T-helper 22 cell (primary cell): ENCODE results near the gene TBXAS1.

Source experiments
- DNase-seq: peaks from one replicate; pipeline ENCODE4 v3.0.0-alpha.2; 2020; ENCODE audit warnings: low read depth

Gene TBXAS1

DNA sequence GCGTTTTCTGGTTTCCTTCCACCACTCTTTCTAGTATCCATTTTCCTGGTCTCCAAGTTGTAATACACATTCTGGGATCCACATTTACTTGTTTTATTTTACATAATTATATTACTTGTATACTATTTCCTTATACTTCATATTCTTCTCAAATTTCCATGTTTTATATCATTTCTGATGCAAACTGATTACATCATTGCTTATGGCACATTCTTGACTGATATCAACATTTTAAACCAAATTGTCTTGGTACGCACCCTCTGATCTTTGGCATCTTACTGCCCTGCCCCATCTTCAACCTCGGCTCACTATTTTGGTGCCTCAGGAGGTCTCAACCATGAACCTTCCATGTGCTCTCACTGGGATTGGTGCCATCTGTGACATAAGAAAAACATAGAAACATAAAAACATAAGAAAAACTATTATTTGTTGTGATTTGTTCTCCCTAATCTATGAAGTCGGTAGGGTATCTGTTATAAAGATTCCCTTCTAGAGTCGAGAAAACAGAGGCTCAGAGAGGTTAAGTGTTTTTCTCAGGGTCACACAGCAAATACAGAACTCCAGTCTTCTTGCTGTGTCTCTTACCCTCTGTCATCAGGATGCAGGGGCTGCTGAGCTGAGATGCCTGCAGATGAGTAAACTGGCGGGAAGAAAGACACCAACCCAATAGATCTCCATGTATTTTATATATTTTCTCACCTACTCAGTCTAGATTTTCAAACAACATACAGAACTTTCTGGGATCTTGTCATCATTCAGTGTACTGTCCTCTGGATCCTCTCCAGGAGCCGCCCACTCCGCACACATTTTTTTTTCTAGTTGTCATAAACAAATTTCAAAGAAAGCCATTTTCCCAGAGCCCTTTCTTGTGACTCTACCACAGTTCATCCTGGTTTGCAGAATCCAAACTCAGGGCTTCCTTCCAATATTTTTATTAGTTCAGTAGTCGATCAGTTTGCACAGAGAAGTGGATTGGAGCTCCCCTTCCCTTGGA is 154.2 kb downstream of the TBXAS1 start:
- DNase-seq, result no peak

DNA sequence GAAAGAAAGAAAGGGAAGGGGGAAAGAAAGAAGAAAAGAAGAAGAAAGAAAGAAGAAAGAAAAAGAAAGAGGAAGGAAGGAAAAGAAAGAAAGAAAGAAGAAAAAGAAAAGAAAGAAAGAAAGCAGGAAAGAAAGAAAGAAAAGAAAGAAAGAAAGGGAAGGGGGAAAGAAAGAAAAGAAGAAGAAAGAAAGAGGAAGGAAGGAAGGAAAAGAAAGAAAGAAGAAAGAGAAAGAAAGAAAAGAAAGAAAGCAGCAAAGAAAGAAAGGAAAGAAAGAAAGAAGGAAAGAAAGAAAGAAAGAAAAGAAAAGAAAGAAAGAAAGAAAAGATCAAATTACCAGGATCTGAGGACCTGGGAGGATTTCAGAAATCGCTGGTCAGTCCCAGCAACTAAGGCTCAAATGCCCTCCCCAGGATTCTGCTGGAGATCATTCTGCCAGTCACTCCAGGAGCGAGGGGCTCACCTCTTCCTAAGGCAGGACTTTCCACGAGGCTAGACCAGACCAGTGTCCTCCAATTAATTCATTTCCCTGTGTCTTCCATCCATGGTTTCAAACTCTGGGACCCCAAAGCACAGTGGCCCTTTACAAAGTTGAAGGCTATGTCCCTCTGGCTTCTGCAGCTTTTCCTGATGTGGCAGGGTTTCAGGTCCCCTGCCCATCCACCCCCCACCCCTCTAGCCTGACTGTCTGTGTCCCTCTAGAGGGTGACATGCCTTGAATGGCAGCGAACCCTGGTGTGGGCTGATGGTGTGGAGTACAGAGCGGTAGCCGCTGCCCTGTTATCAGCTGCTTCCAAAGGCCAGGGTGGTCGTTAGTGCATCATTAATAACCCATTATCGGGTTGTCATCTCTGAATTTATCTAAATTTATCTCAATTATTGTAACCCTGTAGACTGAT is 155.8 kb downstream of the TBXAS1 start:
- no peak for DNase-seq

DNA sequence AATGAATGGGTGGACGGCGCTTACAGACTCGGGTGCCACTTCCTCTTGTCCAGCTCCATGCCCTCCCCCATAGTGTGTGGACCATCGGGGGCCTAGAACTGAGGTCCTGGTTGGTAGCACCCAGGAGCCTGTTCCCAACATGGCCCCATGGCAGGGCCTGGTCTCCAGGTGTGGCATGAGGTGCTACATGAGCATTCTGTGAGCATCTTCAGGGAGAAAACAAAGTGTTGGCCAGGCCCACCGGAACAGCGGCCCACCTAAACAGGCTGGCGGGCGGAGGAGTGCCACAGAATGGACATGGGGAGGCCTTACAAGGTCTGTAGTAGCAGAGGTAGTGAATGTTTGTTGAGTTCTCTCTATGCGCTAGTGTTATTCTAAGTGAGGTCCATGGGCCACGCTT is 156.7 kb downstream of the TBXAS1 start:
- DNase-seq, result no peak

DNA sequence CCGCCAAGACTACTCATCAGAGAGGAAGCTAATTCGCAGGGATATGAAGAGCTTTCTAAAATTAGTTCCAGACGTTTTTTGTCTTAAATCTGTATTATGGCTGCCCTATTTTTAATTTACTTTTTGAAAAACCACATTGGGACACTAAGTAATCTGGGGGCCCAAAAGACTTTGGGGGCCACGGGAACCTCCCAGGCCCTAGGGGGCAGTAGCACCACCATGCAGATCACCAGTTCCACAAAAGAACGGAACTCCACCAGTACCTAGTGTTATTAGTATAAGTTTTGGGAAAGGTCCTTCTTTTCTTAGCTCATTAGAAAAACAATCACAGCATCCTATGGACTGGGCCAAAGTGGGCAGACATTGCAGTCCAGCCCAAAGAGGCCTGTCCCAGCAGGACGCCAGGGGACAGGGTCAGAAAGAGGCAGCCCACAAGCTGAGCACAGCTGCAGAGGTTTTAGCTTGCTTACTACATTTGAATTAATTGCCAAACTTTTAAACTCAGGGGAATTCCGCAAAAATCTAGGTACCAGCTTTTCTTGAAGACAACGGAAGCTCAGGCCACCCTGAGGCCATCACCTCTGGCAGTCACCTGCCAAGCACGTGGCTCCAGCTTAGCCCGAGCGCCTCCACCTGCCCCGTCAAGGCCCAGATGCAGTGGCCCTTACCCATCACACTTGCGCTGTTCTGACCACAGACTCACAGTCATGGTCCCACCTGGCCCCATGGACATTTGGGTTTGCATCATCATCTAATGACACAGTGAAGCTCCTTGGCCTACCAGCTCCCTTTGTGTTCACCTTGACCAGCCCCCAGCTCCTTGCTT is 158.8 kb downstream of the TBXAS1 start:
- DNase-seq, result no peak

DNA sequence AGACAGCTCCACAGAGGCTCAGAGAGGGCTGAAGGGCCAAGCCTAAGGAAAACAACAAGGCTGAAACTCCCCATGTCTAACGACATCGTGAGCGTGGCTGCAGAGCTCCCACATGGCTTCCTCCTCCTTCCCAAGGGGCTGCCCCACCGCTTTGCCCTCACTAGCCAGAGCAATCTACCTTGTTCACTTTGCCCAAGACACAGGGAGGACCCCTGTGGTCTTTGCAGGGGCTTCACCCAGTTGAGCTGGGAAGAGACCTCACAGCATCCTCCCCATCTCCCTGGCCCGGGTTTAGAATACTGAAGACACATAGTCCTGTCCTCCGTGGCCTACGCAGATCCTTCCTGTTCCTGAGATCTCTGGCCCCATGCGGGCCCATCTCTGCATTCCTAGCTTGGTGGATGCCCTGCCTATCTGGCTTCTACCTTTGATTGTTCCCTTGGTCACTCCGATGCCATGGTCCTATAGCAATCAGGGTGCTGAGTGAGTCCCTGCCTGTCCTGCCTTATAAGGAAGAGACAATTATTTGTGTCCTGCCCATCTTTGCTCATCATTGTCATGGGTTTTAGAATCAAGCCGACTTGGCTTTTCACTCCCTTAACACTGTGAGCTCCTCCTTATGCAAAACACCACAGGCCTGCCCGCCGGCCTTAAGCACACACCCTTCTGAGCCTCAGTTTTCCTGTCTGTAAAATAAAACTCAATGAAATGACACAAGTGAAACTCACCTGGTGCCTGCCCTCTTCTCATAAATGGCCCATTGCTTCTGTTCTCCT is 160.5 kb downstream of the TBXAS1 start:
- DNase-seq, result no peak

DNA sequence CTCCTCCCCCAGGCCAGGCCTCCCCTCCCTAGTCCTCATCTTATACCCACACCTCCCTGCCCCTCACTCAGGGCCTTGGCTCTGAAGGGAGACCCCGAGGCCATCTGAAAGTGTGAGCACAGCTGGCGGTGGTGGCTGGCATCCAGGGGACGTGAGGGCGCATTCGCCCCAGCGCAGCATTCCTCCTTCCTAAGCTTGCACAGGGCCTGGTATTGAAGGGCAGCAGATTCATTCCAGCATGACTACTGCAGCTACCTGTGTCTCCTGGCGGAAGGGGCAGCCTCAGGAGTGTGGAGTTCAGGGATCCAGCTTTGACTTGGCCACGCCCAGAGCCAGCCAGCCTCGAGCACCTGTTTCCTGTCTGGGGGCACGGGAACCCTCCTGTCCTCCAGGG is 161.1 kb downstream of the TBXAS1 start:
- no peak for DNase-seq

DNA sequence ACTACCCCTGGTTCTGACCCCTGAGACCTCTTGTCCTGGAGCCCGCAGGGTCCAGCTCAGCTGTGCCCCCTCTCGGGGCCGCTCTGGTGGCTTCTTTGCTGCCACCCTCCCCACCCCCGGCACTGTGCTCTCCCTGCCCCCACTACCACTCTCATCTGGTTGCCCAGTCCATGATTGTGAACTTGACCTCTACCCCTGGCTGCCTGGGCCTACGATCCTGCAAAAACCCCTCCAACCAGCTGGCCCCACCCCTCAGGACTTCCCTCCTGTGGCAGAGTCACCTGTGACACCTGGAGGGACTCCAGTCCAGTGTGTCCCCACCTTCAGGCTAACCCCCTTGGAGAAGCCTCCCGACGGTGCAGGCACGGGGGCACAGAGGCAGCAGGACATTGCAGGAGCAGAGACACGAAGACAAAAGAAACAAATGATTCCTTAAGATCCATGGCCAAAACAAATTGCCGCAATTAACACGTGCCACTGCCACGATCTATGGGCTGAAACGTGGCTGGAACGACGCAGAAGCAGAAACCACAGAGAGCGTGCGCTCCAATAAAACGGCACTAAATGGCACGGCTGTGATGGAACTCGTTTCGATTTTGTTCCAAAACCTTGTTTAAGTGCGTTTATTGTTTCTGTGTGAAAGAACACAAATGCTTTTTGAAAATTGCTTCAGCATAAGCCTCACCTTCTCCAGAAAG is 161.7 kb downstream of the TBXAS1 start:
- DNase-seq, result no peak

DNA sequence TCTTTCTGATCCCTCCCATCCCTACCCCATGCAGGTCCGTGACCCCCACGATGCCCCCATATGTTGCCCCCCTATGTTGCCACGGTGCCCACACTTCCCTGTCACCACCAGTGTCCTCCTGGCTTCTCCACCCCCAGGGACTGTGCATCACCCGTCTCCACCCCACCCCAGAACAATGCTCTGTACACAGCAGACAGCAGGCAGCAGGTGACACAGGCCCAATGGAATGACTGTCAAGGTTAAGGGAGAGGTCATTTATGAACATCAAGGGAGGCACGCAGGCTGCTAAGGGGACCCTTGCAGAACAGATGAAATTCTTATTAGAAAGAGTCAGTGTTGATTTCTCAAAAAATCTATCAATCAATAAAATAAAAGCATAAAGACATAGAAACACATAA is 162.2 kb downstream of the TBXAS1 start:
- DNase-seq, result no peak

DNA sequence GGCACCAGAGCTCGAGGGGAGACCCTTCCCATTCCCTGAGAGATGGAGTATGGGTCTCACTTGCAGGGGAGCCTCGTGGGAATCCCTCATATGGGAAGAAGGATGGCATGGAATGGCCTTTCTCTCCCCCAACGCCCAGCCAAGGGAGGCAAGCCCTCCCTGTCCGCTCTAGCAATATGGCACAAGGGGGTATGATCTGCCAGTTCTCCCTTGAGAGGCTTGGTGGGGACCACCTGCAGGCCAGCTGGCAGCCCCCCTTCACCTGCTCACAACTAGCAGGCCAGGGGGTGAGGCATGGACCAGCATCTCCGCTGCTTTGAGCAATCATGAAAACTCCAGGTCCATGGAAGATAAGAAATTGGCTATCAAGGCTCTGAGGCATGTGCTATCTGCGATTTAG is 162.8 kb downstream of the TBXAS1 start:
- no peak for DNase-seq

DNA sequence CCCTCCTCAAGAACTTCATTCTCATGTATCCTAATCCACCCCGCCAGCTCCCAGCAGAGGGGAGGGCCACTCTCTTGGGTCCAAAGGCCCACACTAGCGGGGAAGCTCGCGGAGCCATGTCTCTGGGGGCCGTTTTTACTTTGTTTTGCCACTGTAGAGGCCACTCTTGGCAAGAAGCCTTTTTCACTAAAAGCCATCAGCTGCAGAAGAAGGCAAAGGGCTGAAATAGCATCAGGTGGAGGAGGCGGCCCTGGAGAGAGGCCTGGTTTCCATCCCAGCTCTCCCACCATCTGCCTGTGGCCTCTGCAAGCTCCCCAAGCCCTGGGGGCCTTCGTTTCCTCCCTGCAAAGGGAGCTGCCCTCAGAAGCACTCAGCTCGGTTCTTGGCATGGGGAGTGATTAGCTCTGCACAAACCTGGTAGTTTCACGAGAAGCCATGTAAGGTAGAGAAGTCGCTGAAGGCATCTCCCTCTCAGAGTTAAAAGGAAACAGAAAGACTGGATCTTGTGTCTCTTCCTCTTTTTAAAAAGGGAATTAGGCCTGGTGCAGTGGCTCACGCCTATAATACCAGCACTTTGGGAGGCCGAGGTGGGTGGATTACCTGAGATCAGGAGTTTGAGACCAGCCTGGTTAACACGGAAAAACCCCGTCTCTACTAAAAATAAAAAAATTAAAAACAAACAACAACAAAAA is 163.4 kb downstream of the TBXAS1 start:
- no peak for DNase-seq

DNA sequence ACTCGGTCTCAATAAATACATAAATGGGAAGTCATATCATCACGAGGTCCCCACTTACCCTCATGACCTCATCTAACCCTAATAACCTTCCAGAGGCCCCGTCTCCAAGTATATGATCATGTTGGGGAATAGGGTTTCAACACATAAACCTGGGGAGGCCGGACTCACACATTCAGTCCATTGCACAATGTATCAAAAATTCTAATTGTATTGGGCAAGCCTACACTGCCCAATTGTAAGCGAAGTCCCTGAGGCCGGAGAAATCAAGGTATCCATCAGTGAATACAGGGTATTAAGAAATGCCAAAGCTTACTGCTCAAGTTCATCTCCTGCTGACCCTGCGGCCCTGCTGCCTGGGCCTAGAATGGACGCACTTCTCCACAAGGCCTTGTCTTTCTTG is 164.1 kb downstream of the TBXAS1 start:
- no peak for DNase-seq

DNA sequence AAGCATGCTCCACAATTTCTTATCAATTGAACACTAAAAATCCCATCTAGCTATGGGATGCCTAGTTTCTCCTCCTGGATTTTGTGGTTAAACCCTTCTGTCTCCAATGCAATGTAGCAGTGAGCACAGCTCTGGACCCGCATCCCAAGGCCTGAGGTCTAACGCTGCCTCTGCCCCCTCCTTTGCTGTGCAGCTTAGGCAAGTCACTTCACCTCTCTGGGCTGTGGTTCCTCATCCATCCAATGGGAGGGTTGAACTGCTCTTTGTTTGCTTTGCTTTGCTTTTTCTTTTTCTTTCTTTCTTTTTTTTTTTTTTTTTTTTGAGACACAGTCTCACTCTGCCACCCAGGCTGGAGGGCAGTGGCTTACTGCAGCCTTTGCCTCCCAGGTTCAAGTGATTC is 164.5 kb downstream of the TBXAS1 start:
- DNase-seq, result no peak

DNA sequence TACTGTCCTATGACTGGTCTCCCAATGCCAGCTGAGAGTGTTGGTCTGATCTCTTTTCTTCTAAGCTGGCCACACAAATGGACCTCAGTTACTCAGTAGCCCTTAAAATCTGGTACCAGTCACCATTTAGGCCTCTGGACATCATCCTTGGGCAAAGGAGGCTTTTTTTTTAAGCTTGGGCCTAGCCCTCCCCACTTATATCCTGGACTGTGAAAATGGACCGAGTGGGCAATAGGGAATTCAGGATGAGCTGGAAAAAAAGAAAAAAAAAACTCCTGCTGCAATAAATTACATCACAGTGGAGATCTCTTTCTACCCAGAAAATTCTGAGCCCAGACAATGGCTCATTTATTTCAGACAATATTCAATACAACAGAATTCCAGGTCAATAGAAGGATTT is 165.3 kb downstream of the TBXAS1 start:
- DNase-seq, result no peak

DNA sequence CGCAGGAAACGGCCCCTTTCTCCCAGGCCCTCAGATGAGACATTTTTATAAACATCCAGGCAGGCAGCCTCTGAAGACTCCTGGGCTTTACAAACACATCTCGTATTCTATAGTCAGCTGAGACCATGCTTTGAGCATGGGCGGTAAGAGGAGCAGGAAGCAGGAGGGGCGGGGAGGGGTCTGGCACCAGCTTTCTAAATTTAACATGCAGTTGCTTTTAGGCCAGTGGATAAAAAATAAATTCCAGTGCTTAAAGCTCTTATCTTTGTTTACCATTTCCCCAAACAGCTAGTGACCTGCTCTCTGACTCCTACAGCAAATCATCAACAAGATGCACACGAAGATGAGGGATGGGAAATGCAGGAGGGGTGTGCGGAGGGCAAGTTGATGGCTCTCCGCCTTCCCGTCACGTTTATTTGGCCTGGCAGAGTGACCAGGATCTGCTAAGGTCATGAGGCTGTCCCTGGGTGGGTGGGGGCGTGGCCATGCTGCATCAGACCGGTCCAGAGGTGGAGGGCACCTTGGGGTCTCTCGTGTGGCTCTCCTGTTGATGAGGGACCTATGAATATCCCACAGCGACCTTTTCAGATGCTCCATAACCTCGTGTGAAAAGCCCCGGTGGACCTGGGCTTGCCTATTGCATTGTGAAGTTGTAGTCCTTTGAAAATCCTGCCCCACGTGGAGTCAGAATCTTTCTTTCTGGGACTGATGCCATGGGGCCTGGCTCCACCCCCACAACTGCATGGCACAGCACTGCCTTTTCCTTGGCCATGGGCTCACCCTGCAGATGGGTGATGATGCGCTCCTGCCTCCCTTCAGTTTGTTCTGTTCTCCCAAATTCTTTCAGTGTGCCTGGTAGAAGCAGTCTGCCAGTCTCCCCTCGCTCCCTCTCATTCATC is 166.2 kb downstream of the TBXAS1 start:
- no peak for DNase-seq

DNA sequence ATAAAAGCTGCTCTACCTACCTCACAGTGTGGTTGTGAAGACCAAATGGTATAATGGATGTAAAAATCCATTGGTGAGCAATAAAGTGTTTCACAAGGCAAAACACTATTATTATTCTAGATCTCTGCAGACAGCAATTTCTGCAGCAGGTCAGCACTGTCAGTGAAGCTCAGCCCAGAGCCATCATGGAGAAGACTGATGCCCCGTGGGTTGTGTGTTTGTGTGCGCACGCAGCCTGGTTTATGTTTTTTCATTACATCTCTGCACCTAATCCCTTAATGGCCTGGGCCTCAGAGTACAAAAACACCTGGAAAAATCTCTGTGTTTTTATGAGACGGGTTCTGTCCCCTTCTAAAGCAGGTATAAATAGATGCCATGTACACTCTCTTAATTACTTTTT is 169.5 kb downstream of the TBXAS1 start:
- DNase-seq, result no peak

DNA sequence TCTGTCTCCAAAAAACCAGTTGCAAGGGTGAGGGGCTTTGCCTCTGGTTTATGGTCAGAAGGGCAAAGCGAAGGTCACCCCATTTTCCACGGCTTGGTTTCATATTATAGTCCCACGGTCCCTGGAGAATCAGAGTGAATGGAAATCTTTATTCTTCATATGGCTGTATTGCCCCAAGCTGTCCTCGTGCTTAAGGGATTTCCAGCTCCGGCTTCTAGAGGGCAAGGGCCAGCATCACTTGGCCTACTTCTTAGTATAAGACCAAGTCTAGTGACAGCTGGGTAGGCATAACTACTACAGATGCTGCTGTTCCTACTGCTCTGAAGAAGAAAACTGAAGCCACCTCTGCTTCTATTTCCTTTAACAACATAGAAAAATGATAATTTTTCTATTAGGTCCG is 170.5 kb downstream of the TBXAS1 start:
- DNase-seq, result no peak

DNA sequence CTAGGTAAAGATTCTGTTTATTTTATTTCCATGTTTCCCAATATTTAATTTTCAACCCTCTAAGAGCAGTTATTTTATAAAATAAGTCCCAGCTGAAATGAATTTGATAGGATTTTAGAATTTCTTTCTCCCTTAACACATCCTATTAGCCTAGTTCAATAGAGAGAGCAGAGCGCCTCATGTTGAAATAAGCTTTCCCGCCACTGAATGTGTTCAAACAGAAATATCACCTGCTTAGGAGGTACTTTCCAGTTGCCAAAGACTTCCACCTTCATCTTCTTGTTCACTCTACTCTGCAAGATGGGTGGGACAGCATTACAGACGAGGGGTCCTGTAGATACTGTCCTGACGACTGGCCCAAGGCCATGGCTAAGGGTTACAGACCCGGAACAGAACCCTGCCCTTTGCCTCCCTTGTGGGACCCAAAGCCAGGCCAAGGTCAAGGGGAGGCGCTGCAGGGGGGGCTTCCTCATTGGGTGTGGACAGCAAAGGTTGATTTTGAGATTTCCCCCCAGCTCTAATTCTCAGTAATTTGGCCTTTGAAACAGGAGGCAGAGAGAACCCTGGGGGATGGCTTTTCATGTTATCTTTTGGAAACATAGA is 171.7 kb downstream of the TBXAS1 start:
- DNase-seq, result no peak

DNA sequence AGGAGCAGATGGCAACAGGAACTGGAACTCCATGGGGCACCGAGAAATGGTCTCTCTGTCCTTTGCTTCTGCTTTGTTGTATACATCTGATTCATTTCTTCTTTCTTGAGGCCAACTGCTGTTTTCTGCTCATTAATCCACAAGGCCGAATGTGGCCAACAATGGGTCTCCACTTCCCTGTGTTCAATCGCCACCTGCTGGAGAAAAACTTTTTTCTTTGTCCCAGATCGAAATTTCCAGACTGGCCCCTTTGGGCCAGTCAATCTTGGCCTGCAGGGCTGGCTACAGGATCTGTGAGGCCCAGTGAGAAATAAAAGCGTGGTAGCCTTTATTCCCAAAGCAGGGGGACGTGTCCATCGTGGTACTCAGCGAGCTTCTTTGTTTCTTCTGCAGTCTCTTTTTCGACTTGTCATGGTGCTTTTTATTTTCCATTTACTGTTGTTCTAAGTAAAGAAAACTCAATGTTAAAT is 174.9 kb downstream of the TBXAS1 start:
- DNase-seq, result no peak
